ENCODE data around the gene OPRD1.

GRCh38 chr1:28855969-28856368 lies 44.0 kb downstream of the OPRD1 start:
- no peak for TF ChIP-seq CTCF (conservative IDR thresholded peaks at IDR 0.05; ENCODE audit: low read depth, low read length)
- TF ChIP-seq EZH2 (IDR thresholded peaks at IDR 0.05; ENCODE audit: borderline replicate concordance, low read depth, low read length, poor library complexity, severe bottlenecking) = no peak

Data from A673 (cell line).